ENCODE measurements around the gene ECT2. TPM values are rescaled to one million over a fixed set of nuclear protein-coding genes. Genes with fewer than 3 reads are reported as not detected.
A peak's percentile ranks its signal among the peaks of the same experiment; 100 is the strongest.

Gene ECT2
- total RNA-seq, 2 donors from 2014 or later = 2.2 to 4.2 TPM

- no peak for TF ChIP-seq CTCF (IDR thresholded peaks at IDR 0.05)
- DNase-seq (ENCODE audit: low spot score) = no peak
- Histone ChIP-seq H3K27me3 (no peaks in the 10 kb centered on the region), H3K4me3 (no peak overlapping the region), H3K27ac (no peak overlapping the region), H3K4me1 (peaks cover 0 to 35% of the 10 kb centered on the region in 2 donors), H3K9me3 (no peaks in the 10 kb centered on the region), H3K36me3 (no peaks in the 10 kb centered on the region)
Observed at GRCh38 chr3:172705170-172705569, 45.4 kb upstream of the ECT2 start.

DNA sequence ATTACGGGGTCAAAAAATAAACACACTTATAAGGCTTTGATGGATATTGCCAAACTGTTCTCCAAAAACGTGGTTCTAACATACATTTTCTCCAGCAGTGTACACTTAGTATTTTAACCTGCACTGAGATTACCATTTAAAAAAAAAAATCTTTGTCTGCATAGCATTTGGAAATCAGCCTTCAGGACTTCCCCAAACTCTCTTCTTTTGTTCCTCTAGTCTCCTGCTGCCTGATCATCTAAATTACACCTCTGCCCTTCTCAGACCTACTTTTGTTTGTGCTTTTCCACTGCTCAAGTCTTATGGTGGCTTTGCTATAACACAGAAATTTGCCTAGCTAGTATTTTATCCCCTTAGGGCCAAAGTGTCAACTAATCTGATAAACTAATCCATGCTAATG is 43.5 kb upstream of the ECT2 start:
- no peak overlapping the region for H3K4me3 ChIP-seq
- H3K4me1 ChIP-seq = peaks cover 0 to 39% of the 10 kb centered on the region in 2 donors
- H3K27ac ChIP-seq = no peak overlapping the region
- H3K9me3 ChIP-seq = no peaks in the 10 kb centered on the region
- H3K27me3 ChIP-seq = no peaks in the 10 kb centered on the region
- no peaks in the 10 kb centered on the region for H3K36me3 ChIP-seq
- TF ChIP-seq CTCF (IDR thresholded peaks at IDR 0.05) = no peak
- DNase-seq (ENCODE audit: low spot score) = no peak

DNA sequence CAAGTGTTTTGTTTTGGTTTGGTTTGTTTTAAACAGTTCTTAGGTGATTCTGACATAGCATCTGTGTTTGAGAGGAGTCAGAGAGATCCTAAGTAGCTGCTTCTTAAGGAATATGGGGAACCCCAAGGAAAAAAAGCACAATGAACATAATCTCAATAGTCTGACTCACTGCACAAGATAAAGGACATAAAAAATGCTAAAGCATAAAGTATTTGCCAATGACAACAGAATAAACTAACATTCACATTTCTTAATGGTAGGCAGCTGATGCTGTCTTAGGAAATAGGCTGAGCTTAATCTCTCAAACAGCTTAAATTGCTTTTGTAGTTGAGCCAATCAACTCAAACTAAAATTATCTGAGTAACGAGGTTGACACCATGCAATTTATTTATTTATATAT is 42.6 kb upstream of the ECT2 start:
- no peak for DNase-seq (ENCODE audit: low spot score)
- no peak for TF ChIP-seq CTCF (IDR thresholded peaks at IDR 0.05)
- Histone ChIP-seq H3K27me3 (no peaks in the 10 kb centered on the region), H3K4me3 (no peak overlapping the region), H3K36me3 (no peaks in the 10 kb centered on the region), H3K4me1 (peaks cover 0 to 36% of the 10 kb centered on the region in 2 donors), H3K9me3 (no peaks in the 10 kb centered on the region), H3K27ac (no peak overlapping the region)

GRCh38 chr3:172708921-172709773 is 41.4 kb upstream of the ECT2 start:
- Histone ChIP-seq H3K4me1 (peaks cover 0 to 34% of the 10 kb centered on the region in 2 donors), H3K27me3 (no peaks in the 10 kb centered on the region), H3K36me3 (no peaks in the 10 kb centered on the region), H3K4me3 (peak overlapping the region; percentile 52 to 78), H3K27ac (peak overlapping the region; percentile 91 to 93), H3K9me3 (no peaks in the 10 kb centered on the region)
- no peak for DNase-seq (ENCODE audit: low spot score)
- no peak for TF ChIP-seq CTCF (IDR thresholded peaks at IDR 0.05)

DNA sequence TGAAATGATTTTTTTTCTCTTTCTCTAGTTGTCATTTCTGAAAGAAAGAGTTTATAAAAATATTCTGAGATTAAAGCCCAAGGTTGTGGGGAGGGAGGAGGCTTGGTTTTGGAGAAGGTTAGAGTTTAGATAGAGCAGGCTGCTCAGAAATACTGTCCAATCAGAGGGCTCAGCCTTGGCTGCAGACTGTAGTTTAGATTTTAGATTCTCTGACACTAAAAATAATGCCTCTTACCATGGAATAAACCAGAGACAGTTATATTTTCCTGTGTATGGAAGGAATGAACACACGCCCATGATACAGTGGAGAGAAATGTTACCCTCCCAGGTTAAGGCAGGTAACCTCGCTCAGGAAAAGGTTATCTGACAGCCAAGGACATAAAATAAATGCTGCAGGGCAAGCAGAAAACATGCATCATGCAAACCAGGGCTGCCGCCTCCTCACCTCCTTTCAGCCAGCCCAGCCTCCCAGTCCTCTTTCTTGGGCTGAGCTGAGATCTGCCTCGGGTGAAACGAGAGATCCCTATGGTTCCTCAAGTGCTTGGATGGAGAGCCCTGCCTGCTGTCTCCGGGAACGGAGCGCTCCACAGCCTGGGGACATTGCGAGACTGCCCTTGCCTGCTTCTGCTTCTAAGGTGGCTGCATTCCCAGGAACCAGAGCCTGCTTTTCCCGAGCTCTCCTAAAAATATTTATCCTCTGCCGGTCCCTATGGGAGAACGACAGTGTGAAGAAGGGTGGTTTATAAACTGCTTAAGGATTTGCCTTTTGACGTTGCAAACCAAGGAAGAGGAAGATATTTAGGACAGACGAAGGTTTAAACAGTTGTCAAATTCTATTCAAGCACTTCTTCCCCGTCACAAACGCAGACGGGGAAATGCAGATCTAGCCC is 40.5 kb upstream of the ECT2 start:
- no peaks in the 10 kb centered on the region for H3K36me3 ChIP-seq
- H3K4me3 ChIP-seq = peak overlapping the region; percentile 52 to 78
- peaks cover 0 to 29% of the 10 kb centered on the region in 2 donors for H3K4me1 ChIP-seq
- H3K27me3 ChIP-seq = no peaks in the 10 kb centered on the region
- TF ChIP-seq CTCF (IDR thresholded peaks at IDR 0.05) = no peak
- DNase-seq (ENCODE audit: low spot score) = peak; percentile 65
- no peaks in the 10 kb centered on the region for H3K9me3 ChIP-seq
- H3K27ac ChIP-seq = peak overlapping the region; percentile 91 to 93
